K562 (cell line): ENCODE measurements around the gene MAST4.

Experiments used
- MBD2 ChIP-seq: sonication (generic); IDR thresholded peaks from 2 replicates; pipeline ENCODE4 v1.6.1; 2016; ENCODE audit warnings: low read depth, borderline replicate concordance
- NRF1 ChIP-seq, 2 experiments: fragments of 450-650 bp; IDR thresholded peaks in 1 of 2; conservative IDR thresholded peaks in 1 of 2; 2 replicates each; pipeline ENCODE4 v1.6.1; 2014; ENCODE audit warnings: mild to moderate bottlenecking in 2 of 2
- PTTG1 ChIP-seq: fragments of 450-650 bp; IDR thresholded peaks from 2 replicates; pipeline ENCODE4 v1.6.1; 2016; ENCODE audit warnings: low read depth, mild to moderate bottlenecking, missing genetic modification characterization, missing compliant biosample characterization
- RAD21 ChIP-seq, 2 experiments: fragments of 250-450 bp in 1 of 2; fragments of 450-650 bp in 1 of 2; sonication (Bioruptor Pico) in 1 of 2; formaldehyde crosslinking in 1 of 2; IDR thresholded peaks in 1 of 2; conservative IDR thresholded peaks in 1 of 2; 2 replicates each; pipeline versions ENCODE4 v1.4.0 to v1.8.0; 2020 to 2022; ENCODE audit warnings: mild to moderate bottlenecking in 2 of 2, moderate library complexity in 1 of 2
- SMARCA5 ChIP-seq: fragments of 450-650 bp; IDR thresholded peaks from 2 replicates; pipeline ENCODE4 v1.6.1; 2016
- SMC3 ChIP-seq: conservative IDR thresholded peaks from 2 replicates; pipeline ENCODE4 v1.6.1; 2011; ENCODE audit warnings: low read depth, low read length, improper control_type of control experiment; ENCODE audit not compliant: insufficient read depth
- SP2 ChIP-seq: IDR thresholded peaks from 2 replicates; pipeline ENCODE4 v1.6.1; 2011; ENCODE audit warnings: mild to moderate bottlenecking, low read depth, low read length, moderate library complexity; ENCODE audit not compliant: poor library complexity, severe bottlenecking; ENCODE audit errors: extremely low read depth
- TBP ChIP-seq: optimal IDR thresholded peaks from 2 replicates; pipeline ENCODE3; 2011; ENCODE audit warnings: low read depth, low read length, improper control_type of control experiment
- TEAD1 ChIP-seq, 2 experiments: fragments of 450-650 bp in 1 of 2; sonication (generic) in 1 of 2; formaldehyde crosslinking; IDR thresholded peaks; 2 replicates each; pipeline versions ENCODE4 v1.4.0 to v1.8.0; 2020 to 2022; ENCODE audit warnings: mild to moderate bottlenecking in 2 of 2, missing genetic modification reagents in 1 of 2
- ZNF695 ChIP-seq: fragments of 450-650 bp; formaldehyde crosslinking; IDR thresholded peaks from 2 replicates; pipeline ENCODE4 v1.4.0; 2020; ENCODE audit warnings: mild to moderate bottlenecking, moderate library complexity

DNA sequence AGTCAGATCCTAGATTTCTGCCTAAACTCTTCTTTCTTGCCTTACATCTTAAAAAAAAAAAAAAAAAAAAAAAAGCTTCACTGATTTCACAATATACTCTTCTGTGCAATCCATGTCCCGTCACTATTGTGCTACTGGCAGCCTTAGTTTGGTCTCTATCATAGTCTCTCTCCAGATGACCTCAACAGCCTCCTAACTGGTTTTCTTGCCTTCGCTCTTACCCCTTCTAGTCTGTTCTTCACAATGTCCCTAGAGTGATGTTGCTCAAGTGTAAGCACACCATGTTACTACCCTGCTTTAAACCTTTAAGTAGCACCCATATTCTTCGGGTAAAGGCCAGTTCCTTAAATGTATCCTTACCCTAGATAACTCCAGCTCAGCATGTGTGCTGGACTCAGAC lies 574.6 kb downstream of the MAST4 start:
- TF ChIP-seq SMARCA5 (no peak), ZNF695 (CRISPR knock-in tag) (no peak), NRF1 (conservative IDR thresholded peaks at IDR 0.05 in 1 of 2, IDR thresholded peaks at IDR 0.05 in 1 of 2) (no peak), SMC3 (no peak), RAD21 (CRISPR knock-in tag; conservative IDR thresholded peaks at IDR 0.05 in 1 of 2, IDR thresholded peaks at IDR 0.05 in 1 of 2) (no peak), PTTG1 (tag) (no peak), TEAD1 (CRISPR knock-in tag; IDR thresholded peaks at IDR 0.05) (no peak), SP2 (no peak), TBP (no peak), MBD2 (no peak)
